Fibroblast of lung (primary cell): Measurements from ENCODE around the gene NSMCE3. TPM values are rescaled to one million over a fixed set of nuclear protein-coding genes. Genes with fewer than 3 reads are reported as not detected.

Experiments
- DNase-seq, 2 donors: peaks; one replicate each; pipeline versions ENCODE4 v3.0.0 to v3.0.0-alpha.2; 2010; ENCODE audit warnings: low read depth in 2 of 2
- H2AFZ ChIP-seq: 2 replicates; pipeline ENCODE4 v1.5.1; 2012; ENCODE audit warnings: low read length, control low read depth, inconsistent platforms
- H3K27ac ChIP-seq: 2 replicates; pipeline ENCODE4 v1.5.1; 2011; ENCODE audit warnings: low read length, control low read depth; ENCODE audit not compliant: insufficient read depth
- H3K27me3 ChIP-seq: 2 replicates; pipeline ENCODE4 v1.5.1; 2011; ENCODE audit warnings: mild to moderate bottlenecking, low read length; ENCODE audit not compliant: control insufficient read depth, insufficient read depth
- H3K36me3 ChIP-seq: 2 replicates; pipeline ENCODE4 v1.5.1; 2011; ENCODE audit warnings: low read length; ENCODE audit not compliant: control insufficient read depth, insufficient read depth
- H3K4me1 ChIP-seq: 2 replicates; pipeline ENCODE4 v1.5.1; 2011; ENCODE audit warnings: low read length; ENCODE audit not compliant: control insufficient read depth, insufficient read depth; ENCODE audit errors: extremely low read depth
- H3K4me2 ChIP-seq: 2 replicates; pipeline ENCODE4 v1.5.1; 2011; ENCODE audit warnings: low read length, control low read depth; ENCODE audit not compliant: insufficient read depth; ENCODE audit errors: extremely low read depth
- H3K4me3 ChIP-seq, 4 experiments: fragments of 200-600 bp in 1 of 4; sonication (generic) in 1 of 4; replicated peaks in 1 of 4; 2 replicates each; pipeline ENCODE4 v1.5.1; 2011 to 2016; ENCODE audit warnings: low read length in 4 of 4, low read depth in 3 of 4, mild to moderate bottlenecking in 3 of 4, control low read depth in 2 of 4, inconsistent platforms in 1 of 4, mixed read lengths in 1 of 4; ENCODE audit not compliant: insufficient read depth in 1 of 4; ENCODE audit errors: control extremely low read depth in 1 of 4
- H3K79me2 ChIP-seq: 2 replicates; pipeline ENCODE4 v1.5.1; 2012; ENCODE audit warnings: mild to moderate bottlenecking, low read length, inconsistent platforms; ENCODE audit not compliant: control insufficient read depth, insufficient read depth
- H3K9ac ChIP-seq: 2 replicates; pipeline ENCODE4 v1.5.1; 2011; ENCODE audit warnings: mild to moderate bottlenecking, low read length, control low read depth; ENCODE audit not compliant: insufficient read depth
- H3K9me3 ChIP-seq: 2 replicates; pipeline ENCODE4 v1.5.1; 2012; ENCODE audit warnings: low read depth, low read length; ENCODE audit not compliant: control insufficient read depth, insufficient read depth
- H4K20me1 ChIP-seq: 2 replicates; pipeline ENCODE4 v1.5.1; 2011; ENCODE audit warnings: low read length; ENCODE audit not compliant: control insufficient read depth, insufficient read depth; ENCODE audit errors: extremely low read depth
- CTCF ChIP-seq, 2 donors: IDR thresholded peaks in 1 of 2; conservative IDR thresholded peaks in 1 of 2; 1 replicate in 1 of 2; 2 replicates in 1 of 2; pipeline ENCODE4 v1.5.1; 2011 to 2012; ENCODE audit warnings: low read length in 2 of 2, control low read depth in 1 of 2, inconsistent platforms in 1 of 2, low read depth in 1 of 2, mild to moderate bottlenecking in 1 of 2
- EZH2 ChIP-seq: IDR thresholded peaks from 2 replicates; pipeline ENCODE4 v1.5.1; 2012; ENCODE audit warnings: low read length, control low read depth, mild to moderate bottlenecking; ENCODE audit errors: missing control alignments
- polyA plus RNA-seq, 2 donors: library from polyadenylated mRNA; depleted of rRNA in 1 of 2; stranded (reverse) in 1 of 2; unstranded in 1 of 2; fragments of >200 nt; gene quantifications; 2 replicates each; pipeline ENCODE4 v1.2.1, GENCODE V29; 2011 to 2012; ENCODE audit warnings: missing spikeins in 1 of 2
- total RNA-seq: library from RNA; depleted of rRNA; stranded (reverse); fragments of >200 nt; gene quantifications from 2 replicates; pipeline ENCODE4 v1.2.1, GENCODE V29; 2014

The NSMCE3 gene
- total and polyA plus RNA-seq, 2 donors (not counting 1 experiment from before 2014, with no cell fraction given) = 7.2 to 8.8 TPM

- H3K27ac ChIP-seq = no peak overlapping the region
- H2AFZ ChIP-seq = no peak overlapping the region
- H3K27me3 ChIP-seq = no peaks in the 10 kb centered on the region
- no peak overlapping the region for H3K4me2 ChIP-seq
- no peaks in the 10 kb centered on the region for H3K36me3 ChIP-seq
- no peak for TF ChIP-seq CTCF (conservative IDR thresholded peaks at IDR 0.05 in 1 of 2, IDR thresholded peaks at IDR 0.05 in 1 of 2; ENCODE audit: low read depth in 1 of 2, low read length in 2 of 2)
- TF ChIP-seq EZH2 = no peak
- no peak overlapping the region for H3K9ac ChIP-seq
- H3K79me2 ChIP-seq = no peaks in the 10 kb centered on the region
- H4K20me1 ChIP-seq = no peaks in the 10 kb centered on the region
- H3K9me3 ChIP-seq = no peaks in the 10 kb centered on the region
- peak in 1 of 2 donors; percentile 3 for DNase-seq
- H3K4me1 ChIP-seq = no peaks in the 10 kb centered on the region
- H3K4me3 ChIP-seq = no peak overlapping the region
These were observed 42.1 kb upstream of the NSMCE3 start for GRCh38 chr15:29311696-29312095.

GRCh38 chr15:29309139-29309538 lies 39.5 kb upstream of the NSMCE3 start:
- H2AFZ ChIP-seq = no peak overlapping the region
- TF ChIP-seq CTCF (conservative IDR thresholded peaks at IDR 0.05 in 1 of 2, IDR thresholded peaks at IDR 0.05 in 1 of 2; ENCODE audit: low read depth in 1 of 2, low read length in 2 of 2) (no peak), EZH2 (no peak)
- H3K36me3 ChIP-seq = no peaks in the 10 kb centered on the region
- no peak overlapping the region for H3K4me3 ChIP-seq
- H3K27ac ChIP-seq = no peak overlapping the region
- H3K4me1 ChIP-seq = no peaks in the 10 kb centered on the region
- no peak for DNase-seq
- H3K9ac ChIP-seq = no peak overlapping the region
- H3K79me2 ChIP-seq = no peaks in the 10 kb centered on the region
- no peaks in the 10 kb centered on the region for H4K20me1 ChIP-seq
- no peaks in the 10 kb centered on the region for H3K9me3 ChIP-seq
- H3K27me3 ChIP-seq = no peaks in the 10 kb centered on the region
- H3K4me2 ChIP-seq = no peak overlapping the region

- Histone ChIP-seq H3K4me2 (no peak overlapping the region), H2AFZ (no peak overlapping the region), H3K36me3 (no peaks in the 10 kb centered on the region), H3K27ac (no peak overlapping the region), H3K9ac (no peak overlapping the region), H4K20me1 (no peaks in the 10 kb centered on the region), H3K4me1 (no peaks in the 10 kb centered on the region), H3K4me3 (no peak overlapping the region), H3K79me2 (no peaks in the 10 kb centered on the region), H3K9me3 (no peaks in the 10 kb centered on the region), H3K27me3 (no peaks in the 10 kb centered on the region)
- DNase-seq = no peak
- TF ChIP-seq EZH2 = no peak
- TF ChIP-seq CTCF (conservative IDR thresholded peaks at IDR 0.05 in 1 of 2, IDR thresholded peaks at IDR 0.05 in 1 of 2; ENCODE audit: low read depth in 1 of 2, low read length in 2 of 2) = no peak
These were observed 38.7 kb upstream of the NSMCE3 start for GRCh38 chr15:29308299-29308698.
